Measurements from ENCODE around the gene IFNB1.
A peak's percentile ranks its signal among the peaks of the same experiment; 100 is the strongest.

The IFNB1 gene

GRCh38 chr9:21077781-21078180 lies at the start of gene IFNB1:
Gene IFNB1, minus strand, starts transcription at chr9:21077942. Its CDS starts 73 bp downstream, at chr9:21077869.
- Mint-ChIP-seq H3K9me3 (peaks cover 0 to 3% of the 10 kb centered on the region in 2 donors), H3K4me3 (no peak within 1 kb of the TSS), H3K27ac (no peak within 1 kb of the TSS), H3K4me1 (peaks cover 3 to 6% of the 10 kb centered on the region in 2 donors), H3K27me3 (no peaks in the 10 kb centered on the region), H3K36me3 (no peaks in the 10 kb centered on the region)
- ATAC-seq (replicated peaks) (no peak), DNase-seq (no peak)

GRCh38 chr9:21121595-21122251 lies 44.0 kb upstream of the IFNB1 start:
- no peak for DNase-seq
- Mint-ChIP-seq H3K4me1 (peaks cover 11 to 14% of the 10 kb centered on the region in 2 donors), H3K27ac (peak overlapping the region; percentile 2), H3K27me3 (peaks cover 9 to 29% of the 10 kb centered on the region in 2 donors), H3K4me3 (no peak overlapping the region), H3K9me3 (peaks cover 2 to 4% of the 10 kb centered on the region in 2 donors), H3K36me3 (no peaks in the 10 kb centered on the region)
- peak; percentile 95 to 98 for ATAC-seq (replicated peaks)

DNA sequence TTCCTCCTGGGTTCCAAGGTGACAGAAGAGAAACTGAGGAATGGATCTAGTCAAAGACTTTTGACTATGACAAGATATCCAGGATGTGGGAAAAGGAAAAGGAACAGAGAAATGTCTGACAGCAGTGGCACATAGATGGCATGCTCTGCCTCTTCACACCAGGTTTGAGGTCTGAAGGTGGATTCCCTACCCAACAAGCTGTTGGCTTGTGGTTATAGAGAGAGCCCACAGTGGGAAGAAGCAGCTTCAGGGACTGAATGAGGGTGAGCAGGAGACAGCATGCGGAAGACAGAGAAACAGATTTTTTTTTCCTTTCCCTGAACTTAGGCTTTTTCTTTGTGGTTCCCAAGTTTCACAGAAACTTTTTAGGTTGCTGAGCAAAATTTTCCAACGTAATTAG lies 43.3 kb upstream of the IFNB1 start:
- Mint-ChIP-seq H3K27me3 (peaks cover 9 to 25% of the 10 kb centered on the region in 2 donors), H3K4me3 (no peak overlapping the region), H3K36me3 (no peaks in the 10 kb centered on the region), H3K4me1 (peaks cover 11 to 14% of the 10 kb centered on the region in 2 donors), H3K27ac (no peak overlapping the region), H3K9me3 (peaks cover 2 to 4% of the 10 kb centered on the region in 2 donors)
- DNase-seq (peak; percentile 22), ATAC-seq (replicated peaks) (peak; percentile 75 to 89)

- no peak overlapping the region for H3K4me3 Mint-ChIP-seq
- H3K27ac Mint-ChIP-seq = no peak overlapping the region
- H3K27me3 Mint-ChIP-seq = peaks cover 10 to 19% of the 10 kb centered on the region in 2 donors
- H3K9me3 Mint-ChIP-seq = peaks cover 0 to 2% of the 10 kb centered on the region in 2 donors
- peaks cover 11 to 14% of the 10 kb centered on the region in 2 donors for H3K4me1 Mint-ChIP-seq
- ATAC-seq (replicated peaks) (no peak), DNase-seq (no peak)
- H3K36me3 Mint-ChIP-seq = no peaks in the 10 kb centered on the region
These were observed 41.5 kb upstream of the IFNB1 start for GRCh38 chr9:21119093-21119770.

DNA sequence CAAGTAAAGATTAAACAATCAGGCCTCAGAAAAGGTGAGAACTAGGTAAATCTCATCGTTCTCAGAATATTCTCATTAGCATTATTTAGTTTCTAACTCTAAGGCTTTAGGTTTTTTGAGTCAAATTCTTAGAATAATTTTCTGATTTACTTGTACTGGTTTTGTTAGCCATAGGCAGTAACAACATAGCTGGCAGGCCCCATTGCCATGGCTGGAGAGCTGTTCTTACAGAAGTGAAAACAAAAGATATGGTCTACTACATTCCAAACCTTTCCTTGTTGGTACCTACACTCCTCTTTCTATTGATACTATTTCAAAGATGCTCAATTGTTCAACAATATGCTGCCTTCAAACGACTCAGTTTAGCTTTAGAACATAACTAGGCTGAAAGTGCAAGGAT lies 36.6 kb upstream of the IFNB1 start:
- Mint-ChIP-seq H3K4me3 (no peak overlapping the region), H3K36me3 (no peaks in the 10 kb centered on the region), H3K4me1 (no peaks in the 10 kb centered on the region), H3K27me3 (peaks cover 4 to 18% of the 10 kb centered on the region in 2 donors), H3K27ac (no peak overlapping the region), H3K9me3 (no peaks in the 10 kb centered on the region)
- no peak for ATAC-seq (replicated peaks)
- DNase-seq = no peak

DNA sequence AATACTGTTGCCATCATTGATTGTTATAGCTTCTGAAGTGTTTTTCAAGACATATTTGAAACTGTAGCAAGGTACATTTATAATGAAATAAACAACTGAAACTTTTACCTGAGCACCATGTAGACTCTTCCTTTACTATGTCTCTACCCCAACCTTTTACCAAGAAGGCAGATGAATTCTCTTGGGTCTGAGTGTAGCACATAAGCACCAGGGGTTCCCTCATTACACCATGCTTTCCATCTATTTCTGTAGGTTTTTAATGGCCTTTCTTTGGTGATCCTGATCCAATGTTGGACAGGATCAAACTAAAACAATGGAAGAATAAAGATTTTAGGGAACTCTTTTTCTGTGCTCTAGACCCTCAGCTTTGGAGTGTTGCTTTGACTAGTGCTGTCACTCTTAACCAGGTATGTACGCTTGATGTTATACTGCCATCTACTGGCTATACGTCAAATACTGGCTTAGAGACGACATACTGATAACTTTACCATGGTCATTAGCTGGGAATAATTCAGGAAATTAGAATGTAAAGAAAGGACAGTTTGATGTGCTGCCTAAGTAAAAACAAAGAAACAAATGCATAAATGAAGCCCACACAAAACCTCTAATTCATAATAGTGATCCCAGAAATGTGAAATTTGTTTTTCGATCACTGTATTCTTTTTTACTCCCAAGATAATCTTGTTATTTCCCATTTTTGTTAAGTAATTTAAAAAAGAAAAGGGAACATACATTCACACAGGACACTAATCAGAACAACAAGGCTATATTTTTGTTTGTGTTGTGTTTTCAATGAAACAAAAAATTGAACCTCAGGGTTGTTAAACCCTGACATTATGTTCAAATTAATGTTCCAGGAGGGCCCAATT lies 33.2 kb upstream of the IFNB1 start:
- no peak overlapping the region for H3K4me3 Mint-ChIP-seq

GRCh38 chr9:21104787-21105186 lies 27.0 kb upstream of the IFNB1 start:
- H3K4me1 Mint-ChIP-seq = peaks cover 2 to 14% of the 10 kb centered on the region in 2 donors
- H3K9me3 Mint-ChIP-seq = no peaks in the 10 kb centered on the region
- DNase-seq (no peak), ATAC-seq (replicated peaks) (no peak)
- H3K27me3 Mint-ChIP-seq = no peaks in the 10 kb centered on the region
- no peak overlapping the region for H3K27ac Mint-ChIP-seq
- H3K36me3 Mint-ChIP-seq = no peaks in the 10 kb centered on the region
- H3K4me3 Mint-ChIP-seq = no peak overlapping the region

More for the DNA sequence above, 33.2 kb upstream of the IFNB1 start:
- DNase-seq (no peak), ATAC-seq (replicated peaks) (peak; percentile 84 to 95)
- H3K27ac Mint-ChIP-seq = no peak overlapping the region
- no peaks in the 10 kb centered on the region for H3K36me3 Mint-ChIP-seq
- H3K4me1 Mint-ChIP-seq = no peaks in the 10 kb centered on the region
- H3K27me3 Mint-ChIP-seq = peaks cover 0 to 4% of the 10 kb centered on the region in 2 donors
- H3K9me3 Mint-ChIP-seq = no peaks in the 10 kb centered on the region

GRCh38 chr9:21102305-21102704 lies 24.6 kb upstream of the IFNB1 start:
- Mint-ChIP-seq H3K27ac (no peak overlapping the region), H3K9me3 (no peaks in the 10 kb centered on the region), H3K27me3 (no peaks in the 10 kb centered on the region), H3K4me1 (peaks cover 8 to 26% of the 10 kb centered on the region in 2 donors), H3K36me3 (no peaks in the 10 kb centered on the region), H3K4me3 (no peak overlapping the region)
- DNase-seq = no peak
- no peak for ATAC-seq (replicated peaks)

DNA sequence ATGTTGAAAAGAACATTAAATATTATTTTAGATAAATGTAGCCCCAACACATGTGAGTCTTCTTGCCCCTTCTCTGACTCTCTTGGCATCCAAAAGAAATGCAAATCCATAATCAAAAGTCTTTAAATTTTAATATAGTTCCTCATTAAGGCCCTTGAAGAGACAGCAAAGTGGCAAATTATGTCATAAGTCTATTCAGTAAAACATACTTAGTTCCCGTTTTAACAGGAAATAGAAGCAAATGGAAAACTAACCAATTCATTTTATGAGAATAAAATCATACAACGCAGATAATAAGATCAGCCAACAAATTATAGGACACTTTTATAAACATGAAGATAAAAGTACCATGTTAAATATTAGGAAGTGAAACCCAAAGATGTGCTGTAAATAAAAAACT lies 20.1 kb upstream of the IFNB1 start:
- no peaks in the 10 kb centered on the region for H3K27me3 Mint-ChIP-seq
- peaks cover 18 to 30% of the 10 kb centered on the region in 2 donors for H3K4me1 Mint-ChIP-seq
- peak in 1 of 2 donors; percentile 48 for ATAC-seq (replicated peaks)
- DNase-seq = no peak
- no peaks in the 10 kb centered on the region for H3K36me3 Mint-ChIP-seq
- no peak overlapping the region for H3K4me3 Mint-ChIP-seq
- no peak overlapping the region for H3K27ac Mint-ChIP-seq
- H3K9me3 Mint-ChIP-seq = no peaks in the 10 kb centered on the region

DNA sequence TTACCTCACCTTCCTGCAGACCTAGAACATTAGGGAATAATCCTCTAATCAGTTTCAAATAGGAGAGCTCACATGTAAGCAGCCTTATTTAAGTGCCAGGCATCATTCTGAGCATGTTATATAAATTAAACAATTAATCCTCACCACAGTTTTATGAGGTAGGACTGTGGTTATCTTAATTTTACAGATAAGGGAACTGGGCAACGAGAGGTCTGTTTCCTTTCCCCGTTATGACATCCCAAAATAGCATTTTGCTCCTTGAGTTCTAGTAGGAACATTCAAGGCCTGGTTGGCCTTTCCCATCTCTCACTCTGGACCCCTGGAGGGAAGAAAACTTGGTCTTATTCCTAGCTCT lies 19.1 kb upstream of the IFNB1 start:
- DNase-seq (no peak), ATAC-seq (replicated peaks) (no peak)
- Mint-ChIP-seq H3K36me3 (no peaks in the 10 kb centered on the region), H3K27me3 (no peaks in the 10 kb centered on the region), H3K4me3 (no peak overlapping the region), H3K27ac (no peak overlapping the region), H3K4me1 (peaks cover 18 to 30% of the 10 kb centered on the region in 2 donors), H3K9me3 (no peaks in the 10 kb centered on the region)

DNA sequence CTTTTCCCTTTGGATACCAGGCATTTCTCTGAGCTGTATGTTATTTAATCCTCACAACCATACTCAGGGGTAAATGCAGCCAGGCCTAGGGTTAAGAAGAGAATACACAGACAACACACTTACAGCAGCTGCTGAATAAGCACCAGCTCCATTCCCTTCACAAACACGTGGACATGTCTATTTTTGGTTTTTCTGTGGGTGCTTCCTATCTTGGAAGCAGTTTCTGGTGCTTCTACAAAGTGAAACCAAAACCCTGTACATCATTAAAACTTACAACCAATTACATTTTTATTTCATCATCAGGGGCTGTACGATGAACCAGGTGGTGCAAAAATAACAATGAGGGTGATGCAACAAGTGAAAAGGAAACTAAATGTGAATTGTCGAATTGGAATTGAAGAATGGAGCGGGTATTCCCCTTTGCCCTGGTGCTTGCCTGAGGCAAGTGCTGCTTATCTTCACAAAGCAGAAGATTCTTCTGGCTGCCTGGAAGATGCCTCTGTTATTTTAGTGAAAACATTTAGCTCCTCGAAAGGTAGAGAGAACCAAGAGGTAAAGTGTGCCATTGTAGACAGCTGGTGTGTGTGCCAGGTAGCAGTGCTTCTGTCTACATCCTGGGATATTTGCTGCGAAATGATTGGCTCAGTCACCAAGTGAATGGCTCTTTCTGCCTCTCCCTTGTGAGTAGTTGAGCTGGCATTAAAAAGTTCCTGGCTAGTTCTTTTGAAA lies 18.6 kb upstream of the IFNB1 start:
- H3K9me3 Mint-ChIP-seq = no peaks in the 10 kb centered on the region
- DNase-seq = no peak
- no peaks in the 10 kb centered on the region for H3K36me3 Mint-ChIP-seq
- H3K4me3 Mint-ChIP-seq = peak overlapping the region; percentile 35 to 59
- peak overlapping the region; percentile 67 for H3K27ac Mint-ChIP-seq
- peak; percentile 65 to 86 for ATAC-seq (replicated peaks)
- peaks cover 21 to 30% of the 10 kb centered on the region in 2 donors for H3K4me1 Mint-ChIP-seq
- H3K27me3 Mint-ChIP-seq = no peaks in the 10 kb centered on the region

GRCh38 chr9:21095561-21095960 lies 17.8 kb upstream of the IFNB1 start:
- no peak for ATAC-seq (replicated peaks)
- DNase-seq = no peak
- H3K4me3 Mint-ChIP-seq = no peak overlapping the region
- H3K36me3 Mint-ChIP-seq = no peaks in the 10 kb centered on the region
- H3K27ac Mint-ChIP-seq = no peak overlapping the region
- no peaks in the 10 kb centered on the region for H3K9me3 Mint-ChIP-seq
- no peaks in the 10 kb centered on the region for H3K27me3 Mint-ChIP-seq
- H3K4me1 Mint-ChIP-seq = peaks cover 19 to 26% of the 10 kb centered on the region in 2 donors

GRCh38 chr9:21086538-21086937 lies 8.8 kb upstream of the IFNB1 start:
- Mint-ChIP-seq H3K27me3 (no peaks in the 10 kb centered on the region), H3K27ac (no peak overlapping the region), H3K36me3 (no peaks in the 10 kb centered on the region), H3K9me3 (peaks cover 0 to 3% of the 10 kb centered on the region in 2 donors), H3K4me1 (peaks cover 5 to 6% of the 10 kb centered on the region in 2 donors), H3K4me3 (no peak overlapping the region)
- no peak for ATAC-seq (replicated peaks)
- no peak for DNase-seq

GRCh38 chr9:21085005-21085404 lies 7.3 kb upstream of the IFNB1 start:
- DNase-seq (no peak), ATAC-seq (replicated peaks) (no peak)
- H3K27me3 Mint-ChIP-seq = no peaks in the 10 kb centered on the region
- no peak overlapping the region for H3K4me3 Mint-ChIP-seq
- H3K4me1 Mint-ChIP-seq = peaks cover 3 to 6% of the 10 kb centered on the region in 2 donors
- H3K27ac Mint-ChIP-seq = no peak overlapping the region
- no peaks in the 10 kb centered on the region for H3K36me3 Mint-ChIP-seq
- H3K9me3 Mint-ChIP-seq = peaks cover 0 to 3% of the 10 kb centered on the region in 2 donors
